HUES6 (cell line): ENCODE measurements around the gene PARS2.

ENCODE experiments used
- H3K27ac ChIP-seq: 2 replicates; pipeline ENCODE4 v1.7.0; 2013; ENCODE audit warnings: low read depth, mild to moderate bottlenecking, low read length, inconsistent platforms
- H3K27me3 ChIP-seq: 2 replicates; pipeline ENCODE4 v1.6.1; 2013; ENCODE audit warnings: low read length; ENCODE audit not compliant: control insufficient read depth, insufficient read depth
- H3K36me3 ChIP-seq: 2 replicates; pipeline ENCODE4 v1.6.1; 2013; ENCODE audit warnings: low read length; ENCODE audit not compliant: control insufficient read depth, insufficient read depth
- H3K4me1 ChIP-seq: 2 replicates; pipeline ENCODE4 v1.6.1; 2013; ENCODE audit warnings: low read length; ENCODE audit not compliant: control insufficient read depth, insufficient read depth
- H3K4me3 ChIP-seq: 2 replicates; pipeline ENCODE4 v1.5.1; 2013; ENCODE audit warnings: low read depth, low read length
- H3K9ac ChIP-seq: one replicate; pipeline ENCODE4 v1.6.1; 2013; ENCODE audit warnings: mild to moderate bottlenecking, low read length
- H3K9me3 ChIP-seq: 2 replicates; pipeline ENCODE4 v1.6.1; 2013; ENCODE audit warnings: low read depth, low read length; ENCODE audit not compliant: control insufficient read depth, insufficient read depth

Gene PARS2

GRCh38 chr1:54748094-54748835 lies 16.1 kb downstream of the PARS2 start:
- Histone ChIP-seq H3K36me3 (peaks cover 5% of the 10 kb centered on the region; the same call in 1 of the 2 replicates), H3K9ac (no peak overlapping the region), H3K27ac (no peak overlapping the region), H3K27me3 (peaks cover 2% of the 10 kb centered on the region; the same call in 1 of the 2 replicates), H3K9me3 (no peaks in the 10 kb centered on the region; the same call in 1 of the 2 replicates), H3K4me3 (no peak overlapping the region), H3K4me1 (peaks cover 3% of the 10 kb centered on the region)

GRCh38 chr1:54745864-54746263 lies 18.5 kb downstream of the PARS2 start:
- H3K36me3 ChIP-seq, result peaks cover 27% of the 10 kb centered on the region
- no peak overlapping the region for H3K27ac ChIP-seq
- H3K27me3 ChIP-seq, result peaks cover 2% of the 10 kb centered on the region; the same call in 1 of the 2 replicates
- H3K4me1 ChIP-seq, result peaks cover 3% of the 10 kb centered on the region; the same call in 1 of the 2 replicates
- H3K9ac ChIP-seq, result no peak overlapping the region
- H3K9me3 ChIP-seq, result no peaks in the 10 kb centered on the region; the same call in 1 of the 2 replicates
- H3K4me3 ChIP-seq, result no peak overlapping the region

GRCh38 chr1:54745274-54745673 lies 19.0 kb downstream of the PARS2 start:
- no peaks in the 10 kb centered on the region; the same call in 1 of the 2 replicates for H3K9me3 ChIP-seq
- peaks cover 32% of the 10 kb centered on the region for H3K36me3 ChIP-seq
- H3K27me3 ChIP-seq, result no peaks in the 10 kb centered on the region; the same call in 1 of the 2 replicates
- no peak overlapping the region for H3K27ac ChIP-seq
- no peak overlapping the region for H3K9ac ChIP-seq
- no peak overlapping the region for H3K4me3 ChIP-seq
- H3K4me1 ChIP-seq, result peaks cover 3% of the 10 kb centered on the region; the same call in 1 of the 2 replicates

- Histone ChIP-seq H3K27me3 (no peaks in the 10 kb centered on the region), H3K27ac (no peak overlapping the region), H3K4me1 (peaks cover 3% of the 10 kb centered on the region; the same call in 1 of the 2 replicates), H3K9me3 (no peaks in the 10 kb centered on the region; the same call in 1 of the 2 replicates), H3K36me3 (peaks cover 38% of the 10 kb centered on the region), H3K9ac (no peak overlapping the region), H3K4me3 (no peak overlapping the region)
Observed at GRCh38 chr1:54744696-54745095, 19.6 kb downstream of the PARS2 start.

GRCh38 chr1:54743416-54744226 lies 20.7 kb downstream of the PARS2 start:
- no peaks in the 10 kb centered on the region; the same call in 1 of the 2 replicates for H3K9me3 ChIP-seq
- H3K4me1 ChIP-seq, result peaks cover 3% of the 10 kb centered on the region; the same call in 1 of the 2 replicates
- no peak overlapping the region for H3K27ac ChIP-seq
- no peak overlapping the region for H3K9ac ChIP-seq
- no peak overlapping the region for H3K4me3 ChIP-seq
- H3K36me3 ChIP-seq, result peaks cover 45% of the 10 kb centered on the region
- no peaks in the 10 kb centered on the region for H3K27me3 ChIP-seq

- Histone ChIP-seq H3K9me3 (no peaks in the 10 kb centered on the region; the same call in 1 of the 2 replicates), H3K9ac (no peak overlapping the region), H3K4me1 (peaks cover 3% of the 10 kb centered on the region; the same call in 1 of the 2 replicates), H3K27ac (no peak overlapping the region), H3K27me3 (no peaks in the 10 kb centered on the region), H3K4me3 (no peak overlapping the region), H3K36me3 (peaks cover 56% of the 10 kb centered on the region)
Observed at GRCh38 chr1:54742282-54742681, 22.0 kb downstream of the PARS2 start.

- Histone ChIP-seq H3K9me3 (no peaks in the 10 kb centered on the region; the same call in 1 of the 2 replicates), H3K9ac (no peak overlapping the region), H3K27me3 (no peaks in the 10 kb centered on the region), H3K4me1 (peaks cover 3% of the 10 kb centered on the region; the same call in 1 of the 2 replicates), H3K36me3 (peaks cover 64% of the 10 kb centered on the region), H3K27ac (no peak overlapping the region), H3K4me3 (no peak overlapping the region)
Observed at GRCh38 chr1:54741531-54741930, 22.8 kb downstream of the PARS2 start.

GRCh38 chr1:54738244-54738643 lies 26.1 kb downstream of the PARS2 start:
- H3K36me3 ChIP-seq, result peaks cover 82% of the 10 kb centered on the region

GRCh38 chr1:54736685-54737084 lies 27.6 kb downstream of the PARS2 start:
- peaks cover 76% of the 10 kb centered on the region for H3K36me3 ChIP-seq
- H3K27ac ChIP-seq, result no peak overlapping the region
- H3K9ac ChIP-seq, result no peak overlapping the region

More at GRCh38 chr1:54738244-54738643, 26.1 kb downstream of the PARS2 start:
- Histone ChIP-seq H3K27ac (no peak overlapping the region), H3K4me1 (peaks cover under 1% of the 10 kb centered on the region; the same call in 1 of the 2 replicates), H3K4me3 (no peak overlapping the region), H3K27me3 (no peaks in the 10 kb centered on the region), H3K9me3 (no peaks in the 10 kb centered on the region), H3K9ac (no peak overlapping the region)

GRCh38 chr1:54728027-54728426 lies 36.3 kb downstream of the PARS2 start:
- H3K9me3 ChIP-seq, result no peaks in the 10 kb centered on the region
- H3K27me3 ChIP-seq, result no peaks in the 10 kb centered on the region
- H3K9ac ChIP-seq, result no peak overlapping the region
- peaks cover 88% of the 10 kb centered on the region for H3K36me3 ChIP-seq
- H3K4me1 ChIP-seq, result no peaks in the 10 kb centered on the region
- H3K27ac ChIP-seq, result no peak overlapping the region
- H3K4me3 ChIP-seq, result no peak overlapping the region

More at GRCh38 chr1:54736685-54737084, 27.6 kb downstream of the PARS2 start:
- Histone ChIP-seq H3K4me3 (no peak overlapping the region), H3K27me3 (no peaks in the 10 kb centered on the region), H3K9me3 (no peaks in the 10 kb centered on the region), H3K4me1 (no peaks in the 10 kb centered on the region)
